Ramos (cell line): ENCODE results near the gene HIBADH.

Experiments used
- in situ Hi-C: fragments of 300-500 bp; cut with MboI; formaldehyde crosslinking; loops from one replicate; pipeline ENCODE4 v1.14.3; 2022; ENCODE audit warnings: low sequenced_read_pairs; ENCODE audit not compliant: unreplicated experiment

HIBADH gene

GRCh38 chr7:27560706-27561235 lies 101.9 kb downstream of the HIBADH start:
- in situ Hi-C loops: loop anchor here (25.0 kb wide), 1 partner anchor 348 kb away; the partner anchor contains the start of gene HOXA13

- in situ Hi-C loops: loop anchor here (25.0 kb wide), 1 partner anchor 343 kb away; the partner anchor contains the start of gene HOXA13
Observed at GRCh38 chr7:27555670-27556069, 107.0 kb downstream of the HIBADH start.

GRCh38 chr7:27554826-27555225 lies 107.9 kb downstream of the HIBADH start:
- in situ Hi-C loops: loop anchor here (25.0 kb wide), 1 partner anchor 343 kb away; the partner anchor contains the start of gene HOXA13

- in situ Hi-C loops: loop anchor here (25.0 kb wide), 1 partner anchor 341 kb away; the partner anchor contains the start of gene HOXA13
Observed at GRCh38 chr7:27553273-27553672, 109.4 kb downstream of the HIBADH start.

GRCh38 chr7:27551803-27552400 lies 110.8 kb downstream of the HIBADH start:
- in situ Hi-C loops: loop anchor here (25.0 kb wide), 1 partner anchor 340 kb away; the partner anchor contains the start of gene HOXA13

- in situ Hi-C loops: loop anchor here (25.0 kb wide), 1 partner anchor 337 kb away; the partner anchor contains the start of gene HOXA13
Observed at GRCh38 chr7:27549606-27550005, 113.1 kb downstream of the HIBADH start.

- in situ Hi-C loops: no loop called here
Observed at GRCh38 chr7:27548304-27548703, 114.4 kb downstream of the HIBADH start.

GRCh38 chr7:27547401-27547800 lies 115.3 kb downstream of the HIBADH start:
- in situ Hi-C loops: no loop called here

- in situ Hi-C loops: no loop called here
Observed at GRCh38 chr7:27546610-27547009, 116.1 kb downstream of the HIBADH start.

- in situ Hi-C loops: no loop called here
Observed at GRCh38 chr7:27535795-27536194, 126.9 kb downstream of the HIBADH start.

GRCh38 chr7:27533652-27534081 lies 129.0 kb downstream of the HIBADH start:
- in situ Hi-C loops: no loop called here

GRCh38 chr7:27532314-27532713 lies 130.4 kb downstream of the HIBADH start:
- in situ Hi-C loops: no loop called here

GRCh38 chr7:27527348-27527714 lies 135.4 kb downstream of the HIBADH start:
- in situ Hi-C loops: no loop called here

- in situ Hi-C loops: no loop called here
Observed at GRCh38 chr7:27526611-27527347, 135.9 kb downstream of the HIBADH start.

GRCh38 chr7:27526131-27526530 lies 136.6 kb downstream of the HIBADH start:
- in situ Hi-C loops: no loop called here

- in situ Hi-C loops: no loop called here
Observed at GRCh38 chr7:27523321-27523720, 139.4 kb downstream of the HIBADH start.

GRCh38 chr7:27522566-27522965 lies 140.1 kb downstream of the HIBADH start:
- in situ Hi-C loops: no loop called here

GRCh38 chr7:27520815-27521790 lies 141.6 kb downstream of the HIBADH start:
- in situ Hi-C loops: no loop called here

- in situ Hi-C loops: no loop called here
Observed at GRCh38 chr7:27519793-27520469, 142.8 kb downstream of the HIBADH start.
